HPDE6-E6E7 (cell line): Measurements from ENCODE around the gene NUMA1.

Source experiments
- DNase-seq: peaks from one replicate; pipeline ENCODE4 v3.0.0; 2011; ENCODE audit warnings: missing footprints; ENCODE audit errors: extremely low spot score

The NUMA1 gene

GRCh38 chr11:72100462-72100861, 20.1 kb upstream of the NUMA1 start:
- DNase-seq = no peak

- DNase-seq = no peak
Observed at GRCh38 chr11:72100009-72100408, 19.7 kb upstream of the NUMA1 start.

- DNase-seq = no peak
Observed at GRCh38 chr11:72098741-72099140, 18.4 kb upstream of the NUMA1 start.

GRCh38 chr11:72091292-72091691, 10.9 kb upstream of the NUMA1 start:
- DNase-seq = peak; percentile 78

GRCh38 chr11:72088076-72088808, 7.9 kb upstream of the NUMA1 start:
- no peak for DNase-seq

- no peak for DNase-seq
Observed at GRCh38 chr11:72085621-72086351, 5.4 kb upstream of the NUMA1 start.

- DNase-seq = no peak
Observed at GRCh38 chr11:72084965-72085364, 4.6 kb upstream of the NUMA1 start.

GRCh38 chr11:72084076-72084475, 3.7 kb upstream of the NUMA1 start:
- peak; percentile 33 for DNase-seq

- no peak for DNase-seq
Observed at GRCh38 chr11:72083414-72083813, 3.1 kb upstream of the NUMA1 start.

GRCh38 chr11:72081821-72082453, 1.6 kb upstream of the NUMA1 start:
- DNase-seq = no peak

- DNase-seq = no peak
Observed at GRCh38 chr11:72081184-72081644, 872 bp upstream of the NUMA1 start.

GRCh38 chr11:72079819-72080325, 470 bp downstream of the NUMA1 start:
- peak; percentile 34 for DNase-seq

GRCh38 chr11:72078477-72078876, 1.9 kb downstream of the NUMA1 start:
- DNase-seq = no peak

- DNase-seq = no peak
Observed at GRCh38 chr11:72075756-72076155, 4.6 kb downstream of the NUMA1 start.

GRCh38 chr11:72075109-72075508, 5.2 kb downstream of the NUMA1 start:
- no peak for DNase-seq

GRCh38 chr11:72072348-72072747, 8.0 kb downstream of the NUMA1 start:
- DNase-seq = peak; percentile 52

- DNase-seq = no peak
Observed at GRCh38 chr11:72070491-72070890, 9.9 kb downstream of the NUMA1 start.

GRCh38 chr11:72069787-72070251, 10.5 kb downstream of the NUMA1 start:
- peak; percentile 81 for DNase-seq

GRCh38 chr11:72069200-72069599, 11.1 kb downstream of the NUMA1 start:
- no peak for DNase-seq

- DNase-seq = no peak
Observed at GRCh38 chr11:72067676-72068075, 12.7 kb downstream of the NUMA1 start.

GRCh38 chr11:72067266-72067665, 13.1 kb downstream of the NUMA1 start:
- no peak for DNase-seq

- no peak for DNase-seq
Observed at GRCh38 chr11:72066855-72067254, 13.5 kb downstream of the NUMA1 start.
